ENCODE results near the gene LAMA4.

- TF ChIP-seq POLR2A (IDR thresholded peaks at IDR 0.05) (no peak), CTCF (IDR thresholded peaks at IDR 0.05) (no peak), POLR2AphosphoS5 (IDR thresholded peaks at IDR 0.05) (no peak), EP300 (IDR thresholded peaks at IDR 0.05) (no peak)
Measured at GRCh38 chr6:112298021-112298745, 43.8 kb upstream of the LAMA4 start.
